Effector memory CD8-positive, alpha-beta T cell (primary cell): ENCODE data around the gene TECR.
"Not testable (repeated sequence)": the region's sequence is repeated elsewhere in the genome, so short reads cannot be mapped to it uniquely, and the experiment has no call there.

ENCODE experiments used
- ATAC-seq: fragments of 150-1000 bp; cut with Tn5 transposase; replicated peaks from 2 replicates; pipeline ENCODE4 v1.10.0; 2021; ENCODE audit warnings: mild to moderate bottlenecking, moderate library complexity
- DNase-seq, 3 experiments: peaks; one replicate each; pipeline ENCODE4 v3.0.0; 2021
- H3K27ac Mint-ChIP-seq, 2 donors: one replicate each; pipeline ENCODE4 v1.8.0; 2022; ENCODE audit warnings: mild to moderate bottlenecking in 2 of 2, mixed read lengths in 2 of 2, moderate library complexity in 2 of 2
- H3K27me3 Mint-ChIP-seq, 2 donors: one replicate each; pipeline ENCODE4 v1.8.0; 2022; ENCODE audit warnings: mixed read lengths in 2 of 2
- H3K36me3 Mint-ChIP-seq: one replicate; pipeline ENCODE4 v1.8.0; 2022; ENCODE audit warnings: mild to moderate bottlenecking, moderate library complexity, mixed read lengths; ENCODE audit not compliant: insufficient read depth
- H3K4me1 Mint-ChIP-seq, 2 donors: one replicate each; pipeline ENCODE4 v1.8.0; 2022; ENCODE audit warnings: low read depth in 2 of 2, mixed read lengths in 2 of 2
- H3K4me3 Mint-ChIP-seq, 2 donors: one replicate each; pipeline ENCODE4 v1.8.0; 2022; ENCODE audit warnings: mild to moderate bottlenecking in 2 of 2, mixed read lengths in 2 of 2, moderate library complexity in 2 of 2
- H3K9me3 Mint-ChIP-seq, 2 donors: one replicate each; pipeline ENCODE4 v1.8.0; 2022; ENCODE audit warnings: mixed read lengths in 2 of 2

TECR gene

GRCh38 chr19:14497228-14497921 is 32.0 kb upstream of the TECR start:
- peaks cover 11% of the 10 kb centered on the region for H3K36me3 Mint-ChIP-seq
- no peaks in the 10 kb centered on the region for H3K27me3 Mint-ChIP-seq
- no peak for ATAC-seq
- H3K9me3 Mint-ChIP-seq: no peaks in the 10 kb centered on the region
- DNase-seq: no peak
- H3K27ac Mint-ChIP-seq: no peak overlapping the region
- H3K4me3 Mint-ChIP-seq: peak overlapping the region in 1 of 2 donors; percentile 82
- peaks cover 22 to 24% of the 10 kb centered on the region in 2 donors for H3K4me1 Mint-ChIP-seq

GRCh38 chr19:14502334-14503092 is 26.9 kb upstream of the TECR start:
- Mint-ChIP-seq H3K36me3 (peaks cover 26% of the 10 kb centered on the region), H3K27ac (no peak overlapping the region), H3K9me3 (no peaks in the 10 kb centered on the region), H3K4me1 (peaks cover 23 to 27% of the 10 kb centered on the region in 2 donors), H3K4me3 (no peak overlapping the region), H3K27me3 (no peaks in the 10 kb centered on the region)
- DNase-seq (no peak), ATAC-seq (no peak)

GRCh38 chr19:14503285-14503684 is 26.1 kb upstream of the TECR start:
- Mint-ChIP-seq H3K27ac (peak overlapping the region in 1 of 2 donors; percentile 85), H3K4me1 (peaks cover 23 to 29% of the 10 kb centered on the region in 2 donors), H3K4me3 (no peak overlapping the region), H3K9me3 (no peaks in the 10 kb centered on the region), H3K27me3 (no peaks in the 10 kb centered on the region), H3K36me3 (peaks cover 23% of the 10 kb centered on the region)
- no peak for DNase-seq
- no peak for ATAC-seq

GRCh38 chr19:14504575-14504974 is 24.8 kb upstream of the TECR start:
- peaks cover 27% of the 10 kb centered on the region for H3K36me3 Mint-ChIP-seq
- H3K4me1 Mint-ChIP-seq: peaks cover 23 to 29% of the 10 kb centered on the region in 2 donors
- ATAC-seq, H3K4me3 Mint-ChIP-seq, H3K27ac Mint-ChIP-seq, DNase-seq, H3K27me3 Mint-ChIP-seq, H3K9me3 Mint-ChIP-seq: not testable (repeated sequence)

- Mint-ChIP-seq H3K27ac (peak overlapping the region; percentile 78 to 89), H3K36me3 (peaks cover 35% of the 10 kb centered on the region), H3K4me3 (peak overlapping the region; percentile 46 to 71), H3K9me3 (no peaks in the 10 kb centered on the region), H3K27me3 (no peaks in the 10 kb centered on the region), H3K4me1 (peaks cover 23 to 29% of the 10 kb centered on the region in 2 donors)
- ATAC-seq (peak; percentile 45), DNase-seq (peak; percentile 70 to 73 (median 72))
Measured at GRCh38 chr19:14505488-14506239, 23.7 kb upstream of the TECR start.

- H3K9me3 Mint-ChIP-seq: no peaks in the 10 kb centered on the region
- peak overlapping the region; percentile 78 to 94 for H3K27ac Mint-ChIP-seq
- no peaks in the 10 kb centered on the region for H3K27me3 Mint-ChIP-seq
- ATAC-seq (no peak), DNase-seq (no peak)
- peaks cover 55% of the 10 kb centered on the region for H3K36me3 Mint-ChIP-seq
- H3K4me1 Mint-ChIP-seq: peaks cover 22 to 29% of the 10 kb centered on the region in 2 donors
- peak overlapping the region; percentile 65 to 71 for H3K4me3 Mint-ChIP-seq
Measured at GRCh38 chr19:14507704-14508542, 21.5 kb upstream of the TECR start.

- Mint-ChIP-seq H3K4me1 (peaks cover 27 to 29% of the 10 kb centered on the region in 2 donors), H3K9me3 (no peaks in the 10 kb centered on the region), H3K36me3 (peaks cover 74% of the 10 kb centered on the region), H3K27me3 (no peaks in the 10 kb centered on the region), H3K27ac (peak overlapping the region in 1 of 2 donors; percentile 59), H3K4me3 (peak overlapping the region in 1 of 2 donors; percentile 53)
- DNase-seq (no peak), ATAC-seq (no peak)
Measured at GRCh38 chr19:14510311-14511228, 18.8 kb upstream of the TECR start.

GRCh38 chr19:14511229-14511593 is 18.2 kb upstream of the TECR start:
- peak overlapping the region; percentile 55 to 60 for H3K27ac Mint-ChIP-seq
- peaks cover 77% of the 10 kb centered on the region for H3K36me3 Mint-ChIP-seq
- H3K4me1 Mint-ChIP-seq: peaks cover 28 to 29% of the 10 kb centered on the region in 2 donors
- no peaks in the 10 kb centered on the region for H3K27me3 Mint-ChIP-seq
- DNase-seq: no peak
- no peaks in the 10 kb centered on the region for H3K9me3 Mint-ChIP-seq
- ATAC-seq: no peak
- peak overlapping the region in 1 of 2 donors; percentile 53 for H3K4me3 Mint-ChIP-seq

GRCh38 chr19:14512406-14512961 is 16.9 kb upstream of the TECR start:
- Mint-ChIP-seq H3K27me3 (no peaks in the 10 kb centered on the region), H3K4me1 (peaks cover 28% of the 10 kb centered on the region in 2 donors), H3K27ac (peak overlapping the region; percentile 72 to 98), H3K9me3 (no peaks in the 10 kb centered on the region), H3K4me3 (no peak overlapping the region), H3K36me3 (peaks cover 82% of the 10 kb centered on the region)
- no peak for DNase-seq
- ATAC-seq: no peak

- peak overlapping the region; percentile 96 for H3K4me3 Mint-ChIP-seq
- DNase-seq (no peak), ATAC-seq (no peak)
- H3K36me3 Mint-ChIP-seq: peaks cover 92% of the 10 kb centered on the region
- peaks cover 31% of the 10 kb centered on the region in 2 donors for H3K4me1 Mint-ChIP-seq
- peak overlapping the region; percentile 72 to 98 for H3K27ac Mint-ChIP-seq
- no peaks in the 10 kb centered on the region for H3K9me3 Mint-ChIP-seq
- no peaks in the 10 kb centered on the region for H3K27me3 Mint-ChIP-seq
Measured at GRCh38 chr19:14514215-14514863, 15.1 kb upstream of the TECR start.

- H3K27me3 Mint-ChIP-seq: no peaks in the 10 kb centered on the region
- peak overlapping the region; percentile 96 for H3K4me3 Mint-ChIP-seq
- H3K9me3 Mint-ChIP-seq: no peaks in the 10 kb centered on the region
- H3K4me1 Mint-ChIP-seq: peaks cover 37% of the 10 kb centered on the region in 2 donors
- H3K36me3 Mint-ChIP-seq: peaks cover 85% of the 10 kb centered on the region
- ATAC-seq (no peak), DNase-seq (no peak)
- H3K27ac Mint-ChIP-seq: peak overlapping the region; percentile 98
Measured at GRCh38 chr19:14515501-14516047, 13.8 kb upstream of the TECR start.
